NCI-H82 treated with DMSO at 0.1 percent for 48 hours (cell line): ENCODE data around the gene RUNX2.

Experiments
- DNase-seq: peaks from one replicate; lab custom pipeline; 2025; ENCODE audit not compliant: unreplicated experiment; lab: John Stamatoyannopoulos, UW

Gene RUNX2

GRCh38 chr6:45609141-45609638 lies 281.1 kb downstream of the RUNX2 start:
- no peak for DNase-seq

GRCh38 chr6:45610374-45610773 lies 282.2 kb downstream of the RUNX2 start:
- no peak for DNase-seq

- no peak for DNase-seq
These were observed 282.7 kb downstream of the RUNX2 start for GRCh38 chr6:45610832-45611231.

GRCh38 chr6:45611491-45611890 lies 283.4 kb downstream of the RUNX2 start:
- DNase-seq: no peak

- no peak for DNase-seq
These were observed 285.5 kb downstream of the RUNX2 start for GRCh38 chr6:45613656-45614055.

GRCh38 chr6:45614488-45615285 lies 286.6 kb downstream of the RUNX2 start:
- DNase-seq: no peak

- no peak for DNase-seq
These were observed 288.1 kb downstream of the RUNX2 start for GRCh38 chr6:45616209-45616608.

GRCh38 chr6:45617441-45617840 lies 289.3 kb downstream of the RUNX2 start:
- no peak for DNase-seq

- DNase-seq: no peak
These were observed 290.1 kb downstream of the RUNX2 start for GRCh38 chr6:45618259-45618658.

GRCh38 chr6:45619211-45619760 lies 291.2 kb downstream of the RUNX2 start:
- DNase-seq: no peak

GRCh38 chr6:45619994-45620471 lies 291.9 kb downstream of the RUNX2 start:
- DNase-seq: no peak

GRCh38 chr6:45624228-45624627 lies 296.1 kb downstream of the RUNX2 start:
- DNase-seq: no peak

- DNase-seq: no peak
These were observed 297.1 kb downstream of the RUNX2 start for GRCh38 chr6:45625191-45625664.

- DNase-seq: peak; percentile 58
These were observed 298.2 kb downstream of the RUNX2 start for GRCh38 chr6:45626087-45626891.

- no peak for DNase-seq
These were observed 302.2 kb downstream of the RUNX2 start for GRCh38 chr6:45630314-45630713.

- no peak for DNase-seq
These were observed 302.7 kb downstream of the RUNX2 start for GRCh38 chr6:45630801-45631200.

- DNase-seq: no peak
These were observed 303.3 kb downstream of the RUNX2 start for GRCh38 chr6:45631396-45631795.

GRCh38 chr6:45633272-45633908 lies 305.3 kb downstream of the RUNX2 start:
- no peak for DNase-seq

- DNase-seq: no peak
These were observed 306.1 kb downstream of the RUNX2 start for GRCh38 chr6:45634231-45634630.

- no peak for DNase-seq
These were observed 307.2 kb downstream of the RUNX2 start for GRCh38 chr6:45635284-45635867.

GRCh38 chr6:45637056-45637455 lies 308.9 kb downstream of the RUNX2 start:
- no peak for DNase-seq
